Vagina (tissue), 2 donors: ENCODE data around the gene STK17B. TPM values are rescaled to one million over a fixed set of nuclear protein-coding genes. Genes with fewer than 3 reads are reported as not detected.

Experiments
- DNase-seq, 2 donors: peaks; one replicate each; pipeline ENCODE4 v3.0.0-alpha.2; 2017; ENCODE audit errors: extremely low spot score in 2 of 2
- H3K27ac ChIP-seq: fragments of 200-600 bp; sonication (generic); one replicate; pipeline ENCODE4 v1.5.1; 2019
- H3K27me3 ChIP-seq: fragments of 200-600 bp; sonication (generic); one replicate; pipeline ENCODE4 v1.5.1; 2019
- H3K36me3 ChIP-seq, 2 donors: fragments of 200-600 bp; sonication (generic); one replicate each; pipeline ENCODE4 v1.5.1; 2017 to 2019
- H3K4me1 ChIP-seq: fragments of 200-600 bp; sonication (generic); one replicate; pipeline ENCODE4 v1.5.1; 2019
- H3K4me3 ChIP-seq, 2 donors: fragments of 200-600 bp; sonication (generic); 1 replicate in 1 of 2; 2 replicates in 1 of 2; pipeline ENCODE4 v1.5.1; 2016 to 2019
- H3K9me3 ChIP-seq: fragments of 200-600 bp; sonication (generic); one replicate; pipeline ENCODE4 v1.5.1; 2019
- POLR2A ChIP-seq, 2 donors: fragments of 450-650 bp; IDR thresholded peaks; one replicate each; pipeline ENCODE4 v1.6.1; 2017; ENCODE audit warnings: antibody characterized with exemption in 2 of 2, mild to moderate bottlenecking in 2 of 2, moderate library complexity in 2 of 2
- POLR2AphosphoS5 ChIP-seq, 2 donors: sonication (generic); formaldehyde crosslinking; IDR thresholded peaks; one replicate each; pipeline ENCODE4 v1.9.0; 2017; ENCODE audit warnings: antibody characterized with exemption in 2 of 2, mild to moderate bottlenecking in 2 of 2, low read depth in 1 of 2; ENCODE audit not compliant: insufficient read depth in 1 of 2
- intact Hi-C: fragments of 100-400 bp; cut with DNase I; formaldehyde crosslinking; loops from one replicate; pipeline ENCODE4 v1.15.1; 2023
- total RNA-seq: library from RNA; depleted of rRNA; stranded (reverse); fragments of >200 nt; gene quantifications from one replicate; pipeline ENCODE4 v1.2.3, GENCODE V29; 2016
- TF ChIP-seq, protein P1 (sequence below), 3 experiments: fragments of 450-650 bp in 2 of 3; fragments of 200-600 bp in 1 of 3; sonication (generic) in 1 of 3; IDR thresholded peaks; one replicate each; pipeline ENCODE4 v1.5.1; 2017 to 2019; ENCODE audit warnings: antibody characterized with exemption in 3 of 3, mild to moderate bottlenecking in 2 of 3, moderate library complexity in 2 of 3

Gene STK17B
- 24.3 TPM for total RNA-seq

DNA sequence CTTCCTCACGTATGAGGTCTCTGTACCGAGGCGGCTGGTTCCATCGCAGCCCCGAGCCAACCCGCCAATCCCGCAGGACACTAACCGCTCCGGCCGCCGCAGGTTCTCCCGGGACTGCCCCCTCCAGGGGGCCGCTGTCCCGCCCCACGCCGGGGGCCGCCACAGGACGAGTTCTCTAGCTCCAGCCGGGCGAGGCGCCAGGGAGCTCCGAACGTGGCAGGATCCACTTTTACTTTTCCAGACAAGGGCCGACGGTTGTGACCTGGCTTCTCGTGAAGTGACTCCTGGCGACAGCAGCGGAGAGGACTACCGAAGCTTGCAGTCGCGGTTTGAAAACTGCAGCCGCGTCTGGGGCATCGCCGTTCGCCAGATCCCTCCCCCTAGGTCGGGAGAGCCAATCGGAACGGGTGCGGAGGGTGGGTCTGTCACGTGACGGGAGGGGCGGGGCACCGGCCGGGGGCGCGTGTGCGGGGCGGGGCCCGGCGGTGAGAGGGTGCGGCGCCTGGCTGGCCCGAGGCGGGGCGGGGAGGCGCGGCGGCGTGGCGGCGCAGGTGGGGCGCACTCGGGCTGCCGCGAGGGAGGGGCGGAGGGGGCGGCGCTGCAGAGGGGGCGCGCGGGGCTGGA is at the start of gene STK17B:
TSS of gene STK17B (minus strand) at position 331 of the 624 bp plus-strand sequence. CDS start 8,195 bp downstream, outside the sequence.
- Histone ChIP-seq H3K9me3 (no peaks in the 10 kb centered on the region), H3K27ac (peak within 1 kb of the TSS; percentile 87), H3K4me3 (peak within 1 kb of the TSS; percentile 78 to 90), H3K36me3 (no peaks in the 10 kb centered on the region), H3K4me1 (peaks cover 32% of the 10 kb centered on the region), H3K27me3 (no peaks in the 10 kb centered on the region)
- peak in 1 of 2 donors; percentile 97 for DNase-seq
- intact Hi-C loops = no loop called here
- TF ChIP-seq, protein P1, sequence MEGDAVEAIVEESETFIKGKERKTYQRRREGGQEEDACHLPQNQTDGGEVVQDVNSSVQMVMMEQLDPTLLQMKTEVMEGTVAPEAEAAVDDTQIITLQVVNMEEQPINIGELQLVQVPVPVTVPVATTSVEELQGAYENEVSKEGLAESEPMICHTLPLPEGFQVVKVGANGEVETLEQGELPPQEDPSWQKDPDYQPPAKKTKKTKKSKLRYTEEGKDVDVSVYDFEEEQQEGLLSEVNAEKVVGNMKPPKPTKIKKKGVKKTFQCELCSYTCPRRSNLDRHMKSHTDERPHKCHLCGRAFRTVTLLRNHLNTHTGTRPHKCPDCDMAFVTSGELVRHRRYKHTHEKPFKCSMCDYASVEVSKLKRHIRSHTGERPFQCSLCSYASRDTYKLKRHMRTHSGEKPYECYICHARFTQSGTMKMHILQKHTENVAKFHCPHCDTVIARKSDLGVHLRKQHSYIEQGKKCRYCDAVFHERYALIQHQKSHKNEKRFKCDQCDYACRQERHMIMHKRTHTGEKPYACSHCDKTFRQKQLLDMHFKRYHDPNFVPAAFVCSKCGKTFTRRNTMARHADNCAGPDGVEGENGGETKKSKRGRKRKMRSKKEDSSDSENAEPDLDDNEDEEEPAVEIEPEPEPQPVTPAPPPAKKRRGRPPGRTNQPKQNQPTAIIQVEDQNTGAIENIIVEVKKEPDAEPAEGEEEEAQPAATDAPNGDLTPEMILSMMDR (IDR thresholded peaks at IDR 0.05) = peak in 1 of 3 experiments; percentile 10
- peak in 1 of 2 donors; percentile 85 for TF ChIP-seq POLR2A (IDR thresholded peaks at IDR 0.05)
- peak; percentile 50 to 97 for TF ChIP-seq POLR2AphosphoS5 (IDR thresholded peaks at IDR 0.05; ENCODE audit: insufficient read depth in 1 of 2, low read depth in 1 of 2)

- Histone ChIP-seq H3K4me3 (no peak overlapping the region), H3K36me3 (no peaks in the 10 kb centered on the region), H3K27me3 (no peaks in the 10 kb centered on the region), H3K4me1 (no peaks in the 10 kb centered on the region), H3K27ac (no peak overlapping the region), H3K9me3 (no peaks in the 10 kb centered on the region)
- TF ChIP-seq POLR2A (IDR thresholded peaks at IDR 0.05) (no peak), POLR2AphosphoS5 (IDR thresholded peaks at IDR 0.05; ENCODE audit: insufficient read depth in 1 of 2, low read depth in 1 of 2) (no peak)
- TF ChIP-seq, protein P1 (IDR thresholded peaks at IDR 0.05) = no peak
- intact Hi-C loops = no loop called here
- no peak for DNase-seq
These were observed 49.3 kb upstream of the STK17B start for GRCh38 chr2:196220671-196221070.

GRCh38 chr2:196219671-196220070 is 48.3 kb upstream of the STK17B start:
- no peaks in the 10 kb centered on the region for H3K36me3 ChIP-seq
- H3K9me3 ChIP-seq = no peaks in the 10 kb centered on the region
- H3K27me3 ChIP-seq = no peaks in the 10 kb centered on the region
- TF ChIP-seq POLR2A (IDR thresholded peaks at IDR 0.05) = no peak
- TF ChIP-seq POLR2AphosphoS5 (IDR thresholded peaks at IDR 0.05; ENCODE audit: insufficient read depth in 1 of 2, low read depth in 1 of 2) = no peak
- TF ChIP-seq, protein P1 (IDR thresholded peaks at IDR 0.05) = no peak
- no peak overlapping the region for H3K27ac ChIP-seq
- no peak for DNase-seq
- H3K4me3 ChIP-seq = no peak overlapping the region
- intact Hi-C loops = loop anchor here (5.0 kb wide), 1 partner anchor 1843 kb away; no protein-coding TSS in a partner anchor
- no peaks in the 10 kb centered on the region for H3K4me1 ChIP-seq

- no peaks in the 10 kb centered on the region for H3K27me3 ChIP-seq
- H3K4me1 ChIP-seq = no peaks in the 10 kb centered on the region
- DNase-seq = no peak
- no peak overlapping the region for H3K27ac ChIP-seq
- intact Hi-C loops = loop anchor here (5.0 kb wide), 1 partner anchor 1844 kb away; no protein-coding TSS in a partner anchor
- H3K36me3 ChIP-seq = no peaks in the 10 kb centered on the region
- TF ChIP-seq POLR2A (IDR thresholded peaks at IDR 0.05) = no peak
- TF ChIP-seq POLR2AphosphoS5 (IDR thresholded peaks at IDR 0.05; ENCODE audit: insufficient read depth in 1 of 2, low read depth in 1 of 2) = no peak
- TF ChIP-seq, protein P1 (IDR thresholded peaks at IDR 0.05) = no peak
- no peaks in the 10 kb centered on the region for H3K9me3 ChIP-seq
- H3K4me3 ChIP-seq = no peak overlapping the region
These were observed 46.7 kb upstream of the STK17B start for GRCh38 chr2:196218106-196218505.

DNA sequence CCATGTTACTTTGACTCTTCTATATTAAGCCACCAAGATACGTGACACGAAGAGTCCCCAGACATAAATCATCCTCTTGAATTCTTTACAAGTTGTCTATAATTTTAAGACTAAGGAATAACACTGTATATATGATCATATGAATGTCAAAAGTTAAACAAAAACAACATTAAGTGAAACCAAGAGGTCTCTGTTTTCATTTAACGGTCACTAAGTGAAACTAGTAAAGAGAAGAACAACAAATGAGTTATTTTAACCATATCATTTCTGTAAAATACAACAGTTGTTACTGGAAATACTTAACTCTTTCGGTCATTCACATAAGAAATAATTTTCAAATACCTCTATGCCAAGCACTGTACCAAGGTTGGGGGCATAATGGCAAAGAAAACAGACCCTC is 45.7 kb upstream of the STK17B start:
- H3K4me1 ChIP-seq = no peaks in the 10 kb centered on the region
- no peak overlapping the region for H3K4me3 ChIP-seq
- TF ChIP-seq POLR2AphosphoS5 (IDR thresholded peaks at IDR 0.05; ENCODE audit: insufficient read depth in 1 of 2, low read depth in 1 of 2) (no peak), POLR2A (IDR thresholded peaks at IDR 0.05) (no peak)
- TF ChIP-seq, protein P1 (IDR thresholded peaks at IDR 0.05) = no peak
- no peaks in the 10 kb centered on the region for H3K36me3 ChIP-seq
- no peaks in the 10 kb centered on the region for H3K27me3 ChIP-seq
- intact Hi-C loops = loop anchor here (5.0 kb wide), 1 partner anchor 1845 kb away; no protein-coding TSS in a partner anchor
- H3K27ac ChIP-seq = no peak overlapping the region
- no peaks in the 10 kb centered on the region for H3K9me3 ChIP-seq
- DNase-seq = no peak
